Measurements from ENCODE around the gene PHF1. TPM values are rescaled to one million over a fixed set of nuclear protein-coding genes. Genes with fewer than 3 reads are reported as not detected.

The PHF1 gene
- total RNA-seq, 1 donor from 2014 or later: 13.7 TPM

DNA sequence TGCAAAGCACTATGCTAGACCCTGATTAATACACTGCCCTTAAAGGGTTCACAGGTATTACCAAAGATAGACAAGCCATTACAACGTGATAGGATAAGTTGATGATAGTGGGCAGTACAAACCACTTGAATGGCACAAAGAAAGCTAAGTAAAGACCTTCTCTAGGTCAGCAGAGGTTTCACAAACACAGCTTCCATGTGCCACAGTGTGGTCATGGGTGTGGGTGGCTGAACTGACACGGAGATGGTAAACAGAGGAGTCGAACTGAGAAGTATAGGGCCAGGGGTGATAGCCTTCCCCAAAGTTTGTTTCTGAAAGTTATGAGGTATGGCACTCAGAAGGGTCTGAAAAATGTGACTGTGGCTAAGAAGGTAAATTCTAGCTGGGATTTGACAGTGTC lies 47.9 kb downstream of the PHF1 start:
- no peak for DNase-seq

DNA sequence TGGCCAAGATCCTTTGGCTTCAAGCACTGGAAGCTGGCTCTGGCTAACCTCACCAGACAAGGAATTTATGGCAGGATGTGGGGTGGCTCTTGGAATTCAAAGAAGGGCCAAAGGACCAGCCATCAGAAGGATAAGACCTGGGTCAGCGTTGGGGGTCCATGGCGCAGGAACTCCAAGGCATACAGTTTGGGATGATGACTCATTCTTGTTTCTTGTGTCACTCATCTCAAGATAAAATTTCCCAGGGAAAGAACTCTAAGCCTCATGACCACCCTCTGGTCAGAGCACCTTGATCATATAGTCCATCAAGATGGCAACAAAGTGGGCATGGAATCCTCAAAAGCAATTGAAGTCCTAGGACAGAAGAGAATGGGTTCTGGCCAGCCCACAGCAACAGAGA lies 48.4 kb downstream of the PHF1 start:
- no peak for DNase-seq

Small RNA genes within 50 kb of the gene (small RNA-seq; reads per million reads assigned to genes)
- gene RPL35AP4 (ENCODE audit: low replicate concordance) (not detected), gene ZBTB9 (ENCODE audit: low replicate concordance) (not detected)

Other genes starting within 250 kb of the PHF1 start
- gene COL11A2, start 218.5 kb upstream of the PHF1 start, total RNA-seq: 1.4 TPM
- gene RXRB, start 210.3 kb upstream of the PHF1 start, total RNA-seq: 17.9 TPM
- 61.7 TPM for gene SLC39A7, start 210.1 kb upstream of the PHF1 start, total RNA-seq
- 13.4 TPM for gene HSD17B8, start 206.4 kb upstream of the PHF1 start, total RNA-seq
- gene RING1, start 202.5 kb upstream of the PHF1 start, total RNA-seq: 18.8 TPM
- gene VPS52, start 139.1 kb upstream of the PHF1 start, total RNA-seq: 35.7 TPM
- gene RPS18, start 138.9 kb upstream of the PHF1 start, total RNA-seq: 3,055 TPM
- gene B3GALT4, start 133.9 kb upstream of the PHF1 start, total RNA-seq: 5.1 TPM
- 39.9 TPM for gene WDR46, start 121.8 kb upstream of the PHF1 start, total RNA-seq
- gene PFDN6, start 121.4 kb upstream of the PHF1 start, total RNA-seq: 25.3 TPM
- gene RGL2, start 112.1 kb upstream of the PHF1 start, total RNA-seq: 29.2 TPM
- 32.6 TPM for gene TAPBP, start 96.9 kb upstream of the PHF1 start, total RNA-seq
- gene ZBTB22, start 93.3 kb upstream of the PHF1 start, total RNA-seq: 10.9 TPM
- gene DAXX, start 88.1 kb upstream of the PHF1 start, total RNA-seq: 17.8 TPM
- 9.5 TPM for gene KIFC1, start 19.2 kb upstream of the PHF1 start, total RNA-seq
- gene CUTA, start 7.1 kb downstream of the PHF1 start, total RNA-seq: 54.4 TPM
- 8.8 TPM for gene SYNGAP1, start 9.1 kb downstream of the PHF1 start, total RNA-seq
- 5.8 TPM for gene ZBTB9, start 43.6 kb downstream of the PHF1 start, total RNA-seq
- 7.0 TPM for gene BAK1, start 169.3 kb downstream of the PHF1 start, total RNA-seq
- 18.7 TPM for gene ITPR3, start 210.3 kb downstream of the PHF1 start, total RNA-seq

Measured in skin of body (tissue), 3 donors.